Epithelial cell of proximal tubule (primary cell): ENCODE data around the gene IGFL4. TPM values are rescaled to one million over a fixed set of nuclear protein-coding genes. Genes with fewer than 3 reads are reported as not detected.

Experiments
- DNase-seq: peaks from one replicate; pipeline ENCODE4 v3.0.0-alpha.2; 2011; ENCODE audit warnings: low read depth
- H3K4me3 ChIP-seq: 2 replicates; pipeline ENCODE4 v1.5.1; 2011; ENCODE audit warnings: low read depth, mild to moderate bottlenecking, low read length
- total RNA-seq: library from RNA; depleted of rRNA; stranded (reverse); fragments of >200 nt; gene quantifications from 2 replicates; pipeline ENCODE4 v1.2.3, GENCODE V29; 2015
- TF ChIP-seq, protein P1 (sequence below): conservative IDR thresholded peaks from 2 replicates; pipeline ENCODE4 v1.5.1; 2012; ENCODE audit warnings: low read depth, mild to moderate bottlenecking, low read length

Gene IGFL4
- total RNA-seq, 1 donor from 2014 or later, result not detected

DNA sequence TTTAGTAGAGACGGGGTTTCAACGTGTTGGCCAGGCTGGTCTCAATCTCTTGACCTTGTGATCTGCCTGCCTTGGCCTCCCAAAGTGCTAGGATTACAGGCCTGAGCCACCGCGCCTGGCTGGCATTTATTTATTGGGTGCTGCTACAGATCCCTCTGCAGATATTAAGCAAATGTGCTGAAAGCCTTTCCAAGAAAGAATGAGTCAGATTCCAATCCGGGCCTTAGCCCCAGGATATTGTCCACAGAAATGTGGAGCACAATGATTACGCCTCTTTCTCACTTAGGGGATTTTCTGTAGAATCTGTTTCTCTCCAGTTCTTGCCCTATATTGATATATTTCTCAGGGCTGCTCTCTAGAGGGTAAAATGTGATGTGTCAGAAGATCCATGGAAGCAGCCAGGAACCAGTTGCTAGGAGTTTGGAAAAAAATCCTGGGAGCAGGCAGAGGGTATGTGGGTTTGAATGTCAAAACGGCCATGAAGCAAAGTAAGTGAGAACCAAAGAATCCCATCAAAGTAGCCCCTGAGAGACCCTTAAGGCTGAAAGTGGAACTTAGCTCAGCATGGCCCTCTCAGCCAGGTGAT, 24.8 kb upstream of the IGFL4 start:
- no peak for DNase-seq
- TF ChIP-seq, protein P1, sequence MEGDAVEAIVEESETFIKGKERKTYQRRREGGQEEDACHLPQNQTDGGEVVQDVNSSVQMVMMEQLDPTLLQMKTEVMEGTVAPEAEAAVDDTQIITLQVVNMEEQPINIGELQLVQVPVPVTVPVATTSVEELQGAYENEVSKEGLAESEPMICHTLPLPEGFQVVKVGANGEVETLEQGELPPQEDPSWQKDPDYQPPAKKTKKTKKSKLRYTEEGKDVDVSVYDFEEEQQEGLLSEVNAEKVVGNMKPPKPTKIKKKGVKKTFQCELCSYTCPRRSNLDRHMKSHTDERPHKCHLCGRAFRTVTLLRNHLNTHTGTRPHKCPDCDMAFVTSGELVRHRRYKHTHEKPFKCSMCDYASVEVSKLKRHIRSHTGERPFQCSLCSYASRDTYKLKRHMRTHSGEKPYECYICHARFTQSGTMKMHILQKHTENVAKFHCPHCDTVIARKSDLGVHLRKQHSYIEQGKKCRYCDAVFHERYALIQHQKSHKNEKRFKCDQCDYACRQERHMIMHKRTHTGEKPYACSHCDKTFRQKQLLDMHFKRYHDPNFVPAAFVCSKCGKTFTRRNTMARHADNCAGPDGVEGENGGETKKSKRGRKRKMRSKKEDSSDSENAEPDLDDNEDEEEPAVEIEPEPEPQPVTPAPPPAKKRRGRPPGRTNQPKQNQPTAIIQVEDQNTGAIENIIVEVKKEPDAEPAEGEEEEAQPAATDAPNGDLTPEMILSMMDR, result no peak
- no peak overlapping the region for H3K4me3 ChIP-seq

DNA sequence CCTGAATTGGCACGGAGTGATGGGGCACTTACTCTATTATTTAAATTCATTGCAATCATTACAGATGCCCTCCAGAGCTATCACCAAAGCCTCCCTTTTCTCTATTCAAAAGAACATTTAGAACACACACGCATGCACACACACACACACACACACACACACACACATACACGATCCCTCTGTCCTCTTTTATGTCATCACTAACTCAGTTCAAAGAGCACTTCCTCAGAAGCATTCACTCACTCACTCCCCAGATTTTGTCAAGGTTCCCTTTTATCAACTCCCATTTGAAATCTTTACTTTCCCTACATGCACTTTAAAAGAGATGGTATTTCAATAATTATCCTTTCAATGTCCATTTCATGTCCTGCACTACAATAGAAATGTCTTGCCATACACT, 22.4 kb upstream of the IGFL4 start:
- no peak for DNase-seq

DNA sequence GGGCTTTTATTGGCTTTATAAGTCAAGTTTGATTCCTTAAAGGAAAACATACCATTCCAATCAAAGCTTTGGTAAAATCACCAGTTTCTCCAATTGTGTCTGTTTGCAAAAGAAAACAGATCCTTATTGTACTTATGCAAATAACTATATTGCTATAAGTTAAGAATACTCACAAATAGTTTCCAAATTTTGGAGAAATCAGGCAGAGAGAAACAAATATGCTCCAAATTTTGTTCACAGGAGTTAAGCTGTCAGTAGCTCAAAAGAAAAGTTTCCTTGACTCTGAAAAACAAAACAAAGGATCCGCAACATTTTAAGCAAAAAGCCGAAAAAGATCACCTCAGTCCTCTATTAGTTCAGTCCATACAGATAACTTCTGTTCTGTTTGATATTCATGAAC, 19.2 kb upstream of the IGFL4 start:
- no peak for DNase-seq
- H3K4me3 ChIP-seq, result no peak overlapping the region
- TF ChIP-seq, protein P1, result no peak

More for the DNA sequence above, 22.4 kb upstream of the IGFL4 start:
- TF ChIP-seq, protein P1, result no peak
- no peak overlapping the region for H3K4me3 ChIP-seq

DNA sequence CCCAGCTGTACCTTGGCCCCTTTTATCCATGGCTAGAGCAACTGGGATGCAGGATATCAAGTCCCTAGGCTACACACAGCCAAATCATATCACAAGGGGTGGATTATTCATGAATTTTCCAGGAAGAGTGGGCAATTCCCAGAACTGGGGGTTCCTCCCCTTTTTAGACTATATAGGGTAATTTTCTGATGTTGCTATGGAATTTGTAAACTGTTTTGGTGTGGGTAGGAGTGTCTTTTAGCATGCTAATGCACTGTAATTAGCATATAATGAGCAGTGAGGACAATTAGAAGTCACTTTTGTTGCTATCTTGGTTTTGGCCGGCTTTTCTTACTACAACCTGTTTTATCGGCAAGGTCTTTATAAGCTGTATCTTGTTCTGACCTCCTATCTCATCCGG, 18.0 kb upstream of the IGFL4 start:
- no peak for DNase-seq
- no peak overlapping the region for H3K4me3 ChIP-seq
- TF ChIP-seq, protein P1, result no peak

DNA sequence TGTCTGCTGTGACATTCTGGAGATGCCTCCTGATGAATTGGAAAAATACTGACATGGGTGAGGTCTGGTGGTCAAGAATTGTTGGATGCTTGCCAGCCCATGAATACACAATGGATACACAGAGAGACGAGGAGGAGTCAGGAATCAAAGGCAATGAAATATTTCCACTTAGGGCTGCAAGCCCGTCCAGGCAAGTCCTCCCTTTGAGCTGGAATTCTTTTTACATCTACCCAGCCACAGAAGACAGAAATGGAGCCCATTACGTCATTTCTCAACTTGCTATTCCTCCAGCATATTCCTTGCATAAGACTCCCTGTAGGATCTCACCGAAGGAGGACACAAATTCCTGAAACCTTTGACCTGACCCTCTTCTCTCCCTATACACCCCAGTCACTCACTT, 15.7 kb upstream of the IGFL4 start:
- DNase-seq, result no peak
- H3K4me3 ChIP-seq, result no peak overlapping the region
- TF ChIP-seq, protein P1, result no peak

DNA sequence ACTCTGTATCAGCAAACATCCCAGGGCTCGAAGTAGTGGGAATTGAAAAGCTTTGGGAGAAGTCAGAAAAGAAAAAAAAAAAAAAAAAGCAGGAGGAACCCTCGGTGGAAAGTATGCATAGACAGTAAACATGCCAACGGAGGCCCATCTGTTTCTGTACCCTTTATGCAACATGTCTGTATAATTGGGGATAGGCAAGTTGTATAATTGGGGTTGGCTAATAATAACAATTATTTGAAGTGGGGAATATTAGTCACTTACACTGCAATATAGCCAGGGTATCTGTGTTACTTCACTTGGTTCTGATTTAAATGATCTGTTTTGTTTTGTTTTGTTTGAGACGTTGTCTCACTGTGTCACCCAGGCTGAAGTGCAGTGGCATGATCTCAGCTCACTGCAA, 12.1 kb upstream of the IGFL4 start:
- no peak overlapping the region for H3K4me3 ChIP-seq
- DNase-seq, result no peak
- TF ChIP-seq, protein P1, result no peak

DNA sequence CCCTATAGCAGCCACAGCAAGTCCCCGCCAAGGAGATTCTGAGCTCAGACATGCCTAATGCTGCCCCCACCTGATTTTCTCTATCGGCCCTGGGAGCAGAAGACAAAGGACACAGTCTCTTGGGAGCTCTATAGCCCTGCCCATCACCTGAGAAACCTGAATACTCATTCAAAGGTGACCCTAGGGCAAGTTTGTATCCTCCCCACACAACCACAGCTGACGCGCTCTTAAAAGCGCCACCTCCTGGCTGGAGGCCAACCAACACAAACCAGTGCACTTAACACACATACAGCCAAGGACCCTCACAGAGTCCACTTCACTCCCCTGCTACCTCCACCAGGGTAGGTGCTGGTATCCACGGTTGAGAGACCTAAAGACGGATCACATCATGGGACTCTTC, 8.8 kb upstream of the IGFL4 start:
- no peak for DNase-seq
- no peak overlapping the region for H3K4me3 ChIP-seq
- TF ChIP-seq, protein P1, result peak; percentile 14
